HG03139 (cell line): Measurements from ENCODE around the gene SOSTDC1.
"Not testable (repeated sequence)": the region's sequence is repeated elsewhere in the genome, so short reads cannot be mapped to it uniquely, and the experiment has no call there.

Experiments
- ATAC-seq: cut with Tn5 transposase; IDR thresholded peaks from one replicate; pipeline ENCODE4 v1.9.1; 2021; ENCODE audit not compliant: unreplicated experiment

SOSTDC1 gene, protein sequence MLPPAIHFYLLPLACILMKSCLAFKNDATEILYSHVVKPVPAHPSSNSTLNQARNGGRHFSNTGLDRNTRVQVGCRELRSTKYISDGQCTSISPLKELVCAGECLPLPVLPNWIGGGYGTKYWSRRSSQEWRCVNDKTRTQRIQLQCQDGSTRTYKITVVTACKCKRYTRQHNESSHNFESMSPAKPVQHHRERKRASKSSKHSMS

DNA sequence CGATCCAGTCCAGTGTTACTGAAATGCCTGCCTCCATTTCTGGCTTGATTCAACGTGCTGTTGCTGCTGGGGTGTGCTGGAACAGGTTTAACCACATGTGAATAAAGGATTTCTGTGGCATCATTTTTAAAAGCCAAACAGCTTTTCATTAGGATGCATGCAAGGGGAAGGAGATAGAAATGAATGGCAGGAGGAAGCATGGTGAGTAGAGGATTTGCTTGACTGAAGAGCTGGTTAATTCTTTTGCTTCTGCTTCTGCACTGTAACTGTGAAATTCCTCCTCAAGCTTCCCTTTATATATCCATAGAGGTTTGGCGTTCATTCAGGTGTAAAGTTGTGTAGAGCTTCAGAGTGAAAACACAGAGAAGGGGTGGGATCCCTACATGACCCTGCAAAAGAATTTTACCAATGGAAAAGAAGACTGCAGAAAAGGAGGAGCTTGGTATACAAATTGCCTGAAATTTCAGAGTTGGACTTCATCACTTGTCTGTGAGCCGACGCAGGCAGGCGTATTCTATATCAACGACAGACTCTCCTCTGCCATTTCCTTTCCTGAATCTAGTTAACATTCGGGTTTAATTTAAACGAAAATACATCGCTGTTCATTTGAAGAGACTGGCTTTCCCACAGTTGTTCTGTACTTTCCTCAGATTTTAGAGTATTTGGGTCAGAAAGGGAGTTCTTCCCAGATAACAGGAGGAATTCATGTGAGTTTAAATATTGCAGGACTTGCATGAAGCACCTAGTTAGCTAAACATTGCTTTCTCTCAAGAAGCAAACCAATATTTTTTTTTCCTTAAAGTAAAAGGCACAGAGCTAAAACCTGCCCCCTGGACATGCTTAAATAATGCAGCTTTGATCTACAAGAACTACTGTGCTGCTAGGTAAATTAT lies at the start of gene SOSTDC1:
Gene SOSTDC1 (minus strand): TSS at position 270 of the 893 bp plus-strand sequence. CDS start 70 bp downstream, at position 200.
- ATAC-seq = no peak

DNA sequence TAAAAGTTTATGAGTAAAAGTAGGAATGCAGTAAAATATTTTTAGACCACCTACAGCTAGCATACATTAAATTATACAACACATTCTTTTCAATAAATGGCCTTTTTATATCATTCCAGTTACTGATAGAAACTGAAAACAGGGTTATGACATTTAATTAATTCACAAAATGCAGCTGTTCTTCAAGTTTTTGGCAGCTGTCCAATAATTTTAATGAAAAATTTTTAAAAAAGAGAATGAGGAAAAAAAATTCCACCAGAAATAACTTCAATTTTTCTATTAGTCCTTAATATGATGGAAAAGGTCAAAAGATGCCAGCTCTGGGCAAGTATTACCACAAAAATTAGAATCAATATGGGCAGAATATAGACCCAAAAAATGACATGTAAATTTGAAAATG lies 49.2 kb upstream of the SOSTDC1 start:
- no peak for ATAC-seq

DNA sequence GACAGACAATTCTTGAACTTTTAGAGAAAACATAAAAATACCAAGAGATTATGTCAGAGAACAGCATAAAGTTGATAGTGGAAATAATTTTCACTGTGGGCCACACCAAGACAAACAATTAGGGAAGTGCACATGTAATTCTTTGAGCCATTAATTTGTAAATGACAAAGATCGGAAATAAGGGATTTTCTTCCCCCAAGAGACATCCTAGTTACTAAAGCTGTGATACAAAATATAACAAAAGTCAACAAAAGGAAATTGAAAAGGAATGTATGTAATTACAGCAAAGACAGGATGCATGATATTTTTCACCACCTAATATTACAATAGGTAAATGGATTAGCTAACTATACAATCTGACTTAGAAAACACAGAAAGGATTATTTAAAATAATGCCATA lies 48.7 kb upstream of the SOSTDC1 start:
- no peak for ATAC-seq

DNA sequence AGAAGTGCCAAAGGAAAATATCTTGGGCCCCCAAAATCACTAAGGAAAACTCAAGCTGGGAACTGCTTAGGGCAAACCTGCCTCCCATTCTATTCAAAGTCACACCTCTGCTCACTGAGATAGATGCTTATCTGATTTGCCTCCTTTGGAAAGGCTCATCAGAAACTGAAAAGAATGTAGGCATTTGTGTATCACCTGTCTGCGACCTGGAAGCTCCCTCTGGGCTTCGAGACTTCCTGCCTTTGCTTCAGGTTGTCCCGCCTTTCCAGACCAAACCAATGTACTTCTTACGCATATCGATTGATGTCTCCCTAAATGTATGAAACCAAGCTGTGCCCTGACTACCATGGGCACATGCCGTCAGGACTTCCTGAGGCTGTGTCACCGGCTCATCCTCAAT lies 46.6 kb upstream of the SOSTDC1 start:
- no peak for ATAC-seq

DNA sequence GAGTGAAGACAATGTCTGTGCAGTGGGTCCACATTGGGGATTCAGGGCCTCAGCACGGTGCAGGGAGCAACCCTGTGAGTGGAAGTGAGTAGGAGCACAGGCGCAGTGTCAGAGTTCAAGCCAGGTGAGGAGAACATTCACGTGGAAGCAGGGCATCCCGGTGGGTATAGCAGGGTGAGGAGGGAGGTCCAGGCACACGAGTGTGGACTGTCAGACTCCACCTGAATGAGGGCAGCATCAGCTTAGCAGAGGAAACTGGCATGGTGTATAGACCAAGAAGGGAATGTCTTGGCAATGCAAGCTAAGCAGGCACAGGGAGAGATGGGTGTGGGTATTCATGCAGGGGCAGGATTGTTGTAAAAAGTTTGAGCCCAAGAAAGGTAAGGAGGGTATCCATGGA lies 45.8 kb upstream of the SOSTDC1 start:
- ATAC-seq = no peak

DNA sequence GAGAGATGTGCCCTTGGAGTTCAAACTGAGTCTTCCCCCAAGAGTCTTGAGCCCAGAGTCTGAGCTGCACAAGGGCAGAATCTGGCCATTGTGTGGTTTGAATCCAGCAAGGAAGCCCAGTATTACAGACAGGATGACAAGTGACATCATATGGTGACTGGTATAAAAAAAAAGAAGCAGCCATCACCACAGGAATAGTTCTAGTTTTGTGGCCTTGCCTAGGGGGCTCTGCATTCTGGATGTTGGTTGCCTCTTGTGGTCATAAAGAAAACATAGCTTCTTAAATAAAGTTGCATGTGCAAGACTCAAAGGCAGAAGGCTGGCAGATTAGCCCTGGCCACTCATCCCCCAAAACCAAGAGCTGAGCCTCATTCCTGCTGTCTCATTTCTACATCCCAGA lies 44.3 kb upstream of the SOSTDC1 start:
- ATAC-seq = no peak

DNA sequence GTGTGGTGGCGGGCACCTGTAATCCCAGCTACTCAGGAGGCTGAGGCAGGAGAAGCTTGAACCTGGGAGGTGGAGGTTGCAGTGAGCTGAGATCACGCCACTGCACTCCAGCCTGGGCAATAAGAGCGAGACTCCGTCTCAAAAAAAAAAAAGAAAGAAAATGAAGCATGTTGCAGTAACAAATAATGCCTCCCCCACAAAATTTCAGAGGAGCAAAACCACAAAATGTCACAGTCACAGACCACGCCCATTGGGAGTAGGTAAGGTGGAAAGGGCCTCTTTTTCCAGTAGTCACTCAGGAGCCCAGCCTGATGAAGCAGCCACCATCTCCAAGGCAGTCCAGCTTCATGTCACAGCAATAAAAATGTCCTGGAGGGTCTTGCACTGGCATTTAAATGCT lies 40.9 kb upstream of the SOSTDC1 start:
- not testable (repeated sequence) for ATAC-seq

DNA sequence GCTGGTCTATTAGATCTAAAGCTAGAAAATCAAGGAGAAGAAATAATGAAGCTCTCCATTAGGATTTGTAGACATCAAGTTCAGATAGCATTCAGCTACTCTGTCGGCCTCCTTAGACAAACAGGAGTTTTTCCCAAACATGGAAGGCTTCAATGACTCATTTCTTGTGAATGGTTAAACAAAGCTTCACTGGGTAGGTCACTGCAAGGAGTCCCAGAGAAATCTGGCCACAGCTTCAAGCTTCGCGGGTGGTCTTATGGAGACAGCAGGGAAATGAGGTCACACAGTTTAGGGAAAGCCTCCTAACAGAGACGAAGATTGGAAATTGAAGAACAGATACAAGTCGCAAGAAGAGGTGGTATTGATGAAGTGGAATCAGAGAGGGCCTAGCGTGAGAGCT lies 38.5 kb upstream of the SOSTDC1 start:
- ATAC-seq = no peak

DNA sequence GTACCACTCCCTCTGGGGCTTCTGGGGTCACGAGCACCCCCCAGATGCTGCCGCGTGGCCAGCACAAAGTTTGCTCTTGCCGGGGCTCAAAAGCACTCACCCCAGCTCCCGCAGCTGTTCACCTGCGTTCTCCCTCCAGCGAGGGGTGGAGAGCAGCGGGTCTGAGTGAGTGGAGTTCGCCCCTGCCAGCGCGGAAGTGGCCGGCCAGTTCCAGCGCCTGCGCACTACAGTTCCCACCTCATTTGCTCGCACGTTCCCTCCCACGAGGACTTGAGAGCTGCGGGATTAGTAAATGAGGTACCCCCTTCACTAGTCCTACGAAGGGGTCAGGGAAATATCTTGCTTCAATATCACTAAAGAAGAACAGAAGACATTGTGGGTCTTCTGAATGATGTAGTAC lies 36.8 kb upstream of the SOSTDC1 start:
- no peak for ATAC-seq

DNA sequence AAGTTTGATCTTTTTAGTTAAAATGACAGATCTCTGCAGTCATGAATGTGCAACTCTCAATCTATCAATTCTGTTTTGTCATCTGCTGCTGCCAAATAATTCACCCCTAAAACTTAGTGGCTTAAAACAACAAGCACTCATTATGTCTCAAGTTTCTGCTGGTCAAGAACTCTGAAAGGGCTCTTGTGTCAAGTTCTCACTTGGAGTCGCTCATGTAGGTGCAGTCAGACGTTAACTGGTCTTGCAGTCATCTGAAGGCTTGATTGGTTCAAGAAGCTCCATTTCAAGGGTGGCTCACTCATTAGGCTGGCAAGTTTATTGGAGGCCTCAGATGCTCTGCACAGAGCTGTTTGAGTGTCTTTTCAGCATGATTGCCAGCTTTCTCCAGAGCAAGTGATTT lies 32.6 kb upstream of the SOSTDC1 start:
- ATAC-seq = no peak

DNA sequence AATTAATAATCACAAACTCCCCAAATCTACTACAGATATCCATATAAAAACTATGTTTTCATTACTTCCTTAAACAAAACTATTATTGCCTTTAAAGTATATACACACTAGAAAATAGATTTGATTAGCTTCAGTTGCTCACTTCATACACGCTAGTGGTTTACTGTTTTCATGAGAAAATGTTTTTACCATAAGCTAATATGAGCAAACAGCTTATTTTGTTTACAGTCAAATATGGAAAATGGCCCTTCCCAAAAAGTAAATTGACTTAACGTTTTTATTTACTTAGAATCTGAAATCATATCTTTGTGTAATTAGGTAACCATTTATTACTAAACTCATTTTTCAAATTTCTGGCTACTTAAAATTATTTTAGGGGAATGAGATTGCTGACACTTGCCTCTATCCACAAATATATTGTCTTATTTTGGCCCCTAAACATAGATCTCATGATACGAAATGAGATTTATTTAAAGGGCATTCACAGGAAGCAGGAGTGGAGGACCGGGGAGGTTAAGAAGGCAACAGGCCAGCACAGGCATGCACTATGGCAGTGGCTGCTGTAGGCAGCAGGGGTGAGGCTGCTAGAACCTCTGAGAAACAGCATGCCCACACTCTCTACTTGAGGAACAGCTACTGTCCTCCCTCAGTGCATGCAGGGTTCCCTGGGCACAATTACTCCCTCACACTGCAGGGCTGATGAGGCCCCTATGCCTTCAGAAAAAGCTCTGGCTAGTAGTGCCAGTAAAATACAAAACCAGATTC lies 29.6 kb upstream of the SOSTDC1 start:
- no peak for ATAC-seq

DNA sequence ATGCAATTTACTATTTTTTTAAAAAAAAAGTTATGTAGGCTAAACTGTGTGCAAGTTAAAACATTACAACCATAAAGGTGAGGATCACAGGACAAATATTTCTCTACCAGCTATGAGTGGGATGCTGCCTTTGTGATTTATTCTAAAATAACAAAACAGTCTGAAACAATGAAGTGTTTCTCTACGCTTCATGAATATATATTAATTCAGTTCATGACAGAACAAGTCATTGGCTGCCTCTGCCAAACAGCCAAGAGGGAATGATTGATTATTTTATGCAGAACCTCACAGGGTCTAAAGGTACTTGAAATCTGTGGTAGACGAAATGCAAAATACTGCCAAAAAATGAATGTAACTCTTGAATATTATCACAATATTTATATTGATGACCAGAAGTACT lies 29.0 kb upstream of the SOSTDC1 start:
- ATAC-seq = no peak

DNA sequence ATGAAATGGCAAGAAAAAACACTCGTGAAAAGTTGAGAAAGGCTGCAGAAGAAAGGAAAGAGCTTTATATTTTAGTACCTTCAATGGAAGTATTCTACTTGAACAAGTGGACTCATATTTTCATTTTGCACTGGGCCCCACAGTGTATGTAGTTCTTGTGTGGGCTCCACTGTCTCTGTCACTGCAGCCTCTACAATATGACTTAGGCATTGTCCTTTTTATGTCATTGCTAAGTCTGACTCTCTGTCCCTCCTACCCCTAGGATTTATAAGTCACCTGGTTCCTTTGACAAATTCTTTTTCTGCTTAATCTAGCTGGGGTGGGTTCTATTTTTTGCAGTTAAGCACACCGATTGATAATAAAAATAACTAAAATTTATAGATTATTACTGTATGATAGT lies 27.7 kb upstream of the SOSTDC1 start:
- no peak for ATAC-seq

DNA sequence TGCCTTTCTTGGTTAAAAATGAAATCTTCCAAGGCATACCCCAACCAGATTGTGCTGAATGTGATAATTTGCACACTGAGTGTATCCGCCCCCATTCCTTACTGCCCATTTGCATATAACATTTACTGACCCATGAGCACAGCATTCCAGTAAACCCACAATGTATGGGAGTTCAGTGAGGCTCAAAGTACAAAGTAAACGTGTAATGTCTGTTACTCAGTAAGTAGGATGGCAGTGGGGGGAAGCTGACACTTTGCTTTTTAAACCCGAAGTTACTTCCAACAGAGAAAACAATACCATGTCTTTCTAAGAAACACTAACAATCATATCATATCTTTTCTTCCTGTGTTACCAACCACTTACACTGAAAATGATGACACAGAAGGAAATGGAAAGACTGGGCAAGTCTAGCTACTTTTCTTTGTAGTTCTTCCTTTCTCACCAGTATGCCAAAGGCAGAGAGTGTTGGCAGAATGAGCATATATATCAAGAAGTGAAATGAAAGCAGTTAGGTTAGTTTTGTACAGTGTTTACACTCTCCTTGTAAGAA lies 27.1 kb upstream of the SOSTDC1 start:
- no peak for ATAC-seq

DNA sequence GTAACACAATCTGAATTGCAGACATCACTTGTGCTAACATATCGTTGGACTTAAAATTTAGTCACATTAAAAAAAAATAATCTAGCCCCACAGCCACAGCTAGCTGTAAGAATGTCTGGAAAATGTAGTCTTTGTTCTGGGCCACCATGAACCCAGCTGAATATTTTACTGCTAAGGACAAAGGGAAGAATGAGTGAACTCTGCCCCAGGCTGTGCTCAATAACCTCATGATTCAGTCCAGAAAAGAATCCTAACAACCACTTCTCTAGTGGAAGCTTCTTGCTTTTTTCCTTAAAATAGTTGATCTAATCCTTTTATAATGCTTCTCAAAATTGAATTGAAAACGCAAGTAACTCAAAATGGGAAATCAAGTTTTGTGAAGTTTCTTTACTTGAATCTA lies 25.6 kb upstream of the SOSTDC1 start:
- no peak for ATAC-seq

DNA sequence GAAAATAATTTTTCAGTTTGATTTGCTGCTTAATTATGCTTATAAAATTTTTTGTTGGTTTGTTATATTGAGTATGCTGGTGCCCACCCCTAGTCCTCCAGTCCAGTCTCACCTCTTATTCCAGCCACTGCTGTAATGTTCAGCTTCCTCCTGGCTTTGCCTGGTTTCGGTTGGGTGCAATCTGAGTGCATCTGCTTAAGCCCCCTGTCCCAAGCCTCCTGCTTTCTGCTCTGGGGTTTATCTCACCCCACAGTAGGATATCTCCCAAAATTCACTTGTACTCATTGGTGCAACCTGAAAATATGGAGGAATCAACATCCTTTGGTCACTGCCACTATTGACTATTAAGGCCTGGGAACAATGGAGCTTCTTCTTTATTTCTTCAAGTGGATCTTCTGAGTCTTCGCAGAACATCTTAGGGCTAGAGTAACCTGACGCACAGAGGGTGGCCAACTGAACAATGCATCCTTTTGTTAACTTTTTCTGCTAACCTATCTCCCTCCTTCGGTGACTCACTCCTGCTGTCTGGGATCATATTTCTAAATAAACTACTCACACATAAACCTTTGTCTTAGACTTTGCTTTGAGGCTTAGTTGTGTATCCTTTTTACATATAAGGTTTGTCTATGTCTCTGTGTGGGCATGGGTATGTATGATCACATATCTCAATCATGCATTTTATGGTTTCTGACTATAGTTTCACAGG lies 19.1 kb upstream of the SOSTDC1 start:
- no peak for ATAC-seq

DNA sequence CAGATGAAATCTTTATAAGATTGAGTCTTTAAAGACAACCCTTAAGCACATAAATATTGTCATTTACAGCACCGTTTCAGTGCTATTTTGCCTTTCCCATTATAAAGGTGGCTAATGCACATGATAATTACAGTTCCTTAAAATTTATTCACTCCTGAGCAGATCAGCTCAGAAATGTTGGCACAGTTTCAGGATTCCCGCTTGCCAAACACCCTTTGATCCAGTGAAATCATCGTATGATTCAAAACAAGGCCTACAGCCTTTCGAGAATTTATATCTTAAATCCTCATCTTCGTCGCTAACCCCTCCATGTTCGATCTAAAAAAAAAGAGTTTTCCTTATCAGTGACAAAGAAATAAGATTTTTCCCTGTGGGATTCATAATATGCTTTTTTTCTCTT lies 14.1 kb upstream of the SOSTDC1 start:
- no peak for ATAC-seq

DNA sequence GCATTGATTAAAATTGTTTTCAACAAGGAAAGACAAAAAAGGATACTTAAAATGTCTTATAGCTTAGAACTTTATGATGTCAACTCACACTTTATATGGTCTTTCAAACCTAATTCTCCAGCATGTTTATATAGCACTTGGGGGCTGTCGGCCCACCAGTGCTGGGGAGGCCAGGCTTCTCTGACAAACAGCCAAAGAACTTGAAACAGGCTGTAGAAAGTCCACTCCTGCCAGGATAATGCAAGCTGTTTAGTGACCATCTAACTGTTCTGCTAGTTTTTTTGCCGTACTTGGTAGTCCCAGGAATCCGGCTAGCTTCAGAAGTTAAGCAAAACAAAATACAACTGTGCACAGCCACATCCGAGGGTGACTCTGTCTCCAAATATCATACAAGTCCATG lies 13.6 kb upstream of the SOSTDC1 start:
- ATAC-seq = no peak

DNA sequence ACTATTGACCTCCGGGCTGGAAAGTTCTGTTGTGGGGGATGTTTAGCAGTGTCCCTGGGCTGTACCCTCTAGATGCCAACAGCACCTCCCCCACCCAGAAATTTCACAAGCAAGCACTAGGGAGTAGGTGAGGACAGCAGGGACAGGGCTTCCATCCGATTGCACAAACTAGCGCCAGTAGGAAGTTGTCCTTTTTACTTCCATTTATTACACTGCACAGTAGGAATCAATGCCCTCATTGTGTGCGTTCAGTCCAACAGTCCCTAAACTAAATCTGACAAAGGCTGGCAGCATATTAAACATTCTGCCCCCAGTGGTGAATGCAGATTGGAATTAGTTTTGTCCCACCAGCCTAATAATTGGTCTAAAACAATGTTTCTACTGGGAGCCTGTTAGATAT lies 6.4 kb upstream of the SOSTDC1 start:
- ATAC-seq = no peak

DNA sequence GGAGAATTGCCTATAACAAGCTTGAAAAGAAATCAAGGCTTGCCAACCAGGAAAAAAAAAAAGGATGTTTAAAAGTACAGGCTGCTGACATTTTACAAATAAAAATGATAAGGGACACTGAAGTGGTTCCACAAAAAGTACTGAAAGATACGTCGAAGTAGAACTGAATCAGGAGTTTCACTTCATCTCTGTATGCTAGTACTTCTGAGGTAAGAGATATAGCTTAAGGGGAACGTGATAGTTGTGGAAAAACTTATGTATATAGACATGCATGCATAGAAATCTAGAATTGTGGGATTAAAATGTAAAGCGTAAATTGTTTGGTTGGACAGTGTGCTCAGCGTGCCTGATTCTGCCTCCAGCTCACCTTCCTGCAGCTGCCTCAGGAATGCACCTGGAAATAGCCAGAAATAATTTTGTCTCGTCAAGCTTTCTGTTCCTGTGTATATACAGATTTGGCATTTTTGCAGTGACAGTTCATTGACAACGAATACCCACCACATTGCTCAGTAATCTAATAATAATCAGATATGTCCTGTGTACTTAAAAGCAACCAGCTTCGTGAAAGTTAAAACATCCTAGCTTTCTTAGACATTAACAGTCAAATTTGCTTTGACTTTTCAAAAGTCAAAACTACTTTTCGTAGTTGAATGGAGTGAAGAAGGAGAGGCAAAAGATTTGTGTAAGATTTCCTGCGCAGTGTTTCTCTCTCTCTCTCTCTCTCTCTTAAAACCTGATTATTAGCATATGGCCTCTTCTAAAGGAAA lies 1.4 kb downstream of the SOSTDC1 start:
- no peak for ATAC-seq
